Sigmoid colon (tissue), 7 donors: Measurements from ENCODE around the gene ZNF205. TPM values are rescaled to one million over a fixed set of nuclear protein-coding genes. Genes with fewer than 3 reads are reported as not detected.

Experiments
- DNase-seq: peaks from one replicate; pipeline ENCODE4 v3.0.0-alpha.2; 2019
- H3K27ac ChIP-seq, 4 donors: fragments of 200-600 bp; sonication (generic); one replicate each; pipeline ENCODE4 v1.5.1; 2016 to 2019; ENCODE audit warnings: mild to moderate bottlenecking in 1 of 4
- H3K27me3 ChIP-seq, 3 donors: fragments of 200-600 bp; sonication (generic); one replicate each; pipeline ENCODE4 v1.5.1; 2019; ENCODE audit warnings: mild to moderate bottlenecking in 1 of 3
- H3K36me3 ChIP-seq, 4 donors: fragments of 200-600 bp; sonication (generic); one replicate each; pipeline ENCODE4 v1.5.1; 2016 to 2019
- H3K4me1 ChIP-seq, 4 donors: fragments of 200-600 bp; sonication (generic); one replicate each; pipeline ENCODE4 v1.5.1; 2017 to 2019
- H3K4me3 ChIP-seq, 4 donors: fragments of 200-600 bp; sonication (generic); one replicate each; pipeline ENCODE4 v1.5.1; 2017 to 2019; ENCODE audit warnings: mild to moderate bottlenecking in 2 of 4, moderate library complexity in 1 of 4
- H3K9me3 ChIP-seq, 4 donors: fragments of 200-600 bp in 3 of 4; sonication (generic) in 3 of 4; one replicate each; pipeline versions ENCODE4 v1.5.1 to v1.6.1; 2013 to 2019
- CTCF ChIP-seq, 4 experiments: fragments of 450-650 bp in 3 of 4; fragments of 200-600 bp in 1 of 4; IDR thresholded peaks; one replicate each; pipeline ENCODE4 v1.5.1; 2016 to 2019; ENCODE audit warnings: antibody characterized with exemption in 4 of 4, mild to moderate bottlenecking in 3 of 4, moderate library complexity in 2 of 4
- EP300 ChIP-seq, 4 donors: sonication (generic); formaldehyde crosslinking; IDR thresholded peaks; one replicate each; pipeline ENCODE4 v1.6.1; 2017; ENCODE audit warnings: antibody characterized with exemption in 4 of 4
- POLR2A ChIP-seq, 2 donors: fragments of 450-650 bp; IDR thresholded peaks; one replicate each; pipeline ENCODE4 v1.6.1; 2016; ENCODE audit warnings: antibody characterized with exemption in 2 of 2, mild to moderate bottlenecking in 2 of 2, moderate library complexity in 2 of 2
- POLR2AphosphoS5 ChIP-seq, 4 donors: sonication (generic); formaldehyde crosslinking; IDR thresholded peaks; one replicate each; pipeline ENCODE4 v1.6.1; 2017; ENCODE audit warnings: antibody characterized with exemption in 4 of 4
- WGBS, 2 donors: extraction: QIAGEN DNeasy Blood & Tissue Kit; methylation state at CpG; one replicate each; pipeline ENCODE4 v1.1.7; 2013; 5-methylcytosine and 5-hydroxymethylcytosine counted together
- intact Hi-C: fragments of 100-400 bp; cut with DNase I; formaldehyde crosslinking; loops from one replicate; pipeline ENCODE4 v1.15.1; 2023
- polyA plus RNA-seq, 3 donors: library from polyadenylated mRNA; stranded (reverse); fragments of 200-250 nt; gene quantifications; one replicate each; pipeline ENCODE4 v1.2.3, GENCODE V29; 2013
- total RNA-seq, 4 donors: library from RNA; depleted of rRNA; stranded (reverse); fragments of >200 nt; gene quantifications; one replicate each; pipeline ENCODE4 v1.1.0, GENCODE V29; 2016
- donor health status: healthy with polysubstance abuse.
- donor health status: Bipolar disorder and iron deficiency.
- donor health status: healthy.

The ZNF205 gene
- total RNA-seq (10 to 100 TPM; 15.8 to 17.5 (median 16.7) TPM), polyA plus RNA-seq (10 to 100 TPM in 2 of 3 donors, 1 to 10 TPM in 1; 6.6 to 12.6 (median 10.9) TPM)

- Histone ChIP-seq H3K27me3 (no peaks in the 10 kb centered on the region), H3K4me3 (peak within 1 kb of the TSS; percentile 76 to 86 (median 80)), H3K27ac (peak within 1 kb of the TSS; percentile 75 to 80 (median 77)), H3K9me3 (no peaks in the 10 kb centered on the region), H3K36me3 (peaks cover 0 to 25% (median 9%) of the 10 kb centered on the region in 4 donors), H3K4me1 (peaks cover 0 to 33% (median 26%) of the 10 kb centered on the region in 4 donors)
- peak in 1 of 4 donors; percentile 20 for TF ChIP-seq POLR2AphosphoS5 (IDR thresholded peaks at IDR 0.05)
- no peak for TF ChIP-seq EP300 (IDR thresholded peaks at IDR 0.05)
- DNase-seq: peak; percentile 87
- intact Hi-C loops: no loop called here
- WGBS, 2 donors: 8 to 21% methylated on average over 23 of the region's 23 CpGs
Observed at GRCh38 chr16:3112058-3112880, at the start of gene ZNF205. Gene ZNF205 (plus strand): TSS chr16:3112586. CDS start chr16:3113431, 845 bp downstream.

GRCh38 chr16:3063625-3064386, 48.6 kb upstream of the ZNF205 start:
- DNase-seq: no peak
- Histone ChIP-seq H3K27ac (no peak overlapping the region), H3K9me3 (no peaks in the 10 kb centered on the region), H3K4me3 (no peak overlapping the region), H3K4me1 (peaks cover 0 to 29% (median 26%) of the 10 kb centered on the region in 4 donors), H3K27me3 (peaks cover 0 to 3% (median 0%) of the 10 kb centered on the region in 3 donors), H3K36me3 (no peaks in the 10 kb centered on the region)
- 92 to 93% methylated on average over 8 of the region's 8 CpGs for WGBS, 2 donors
- TF ChIP-seq POLR2A (IDR thresholded peaks at IDR 0.05): no peak
- no peak for TF ChIP-seq EP300 (IDR thresholded peaks at IDR 0.05)
- no peak for TF ChIP-seq POLR2AphosphoS5 (IDR thresholded peaks at IDR 0.05)
- no peak for TF ChIP-seq CTCF (IDR thresholded peaks at IDR 0.05)
- intact Hi-C loops: no loop called here

- H3K4me3 ChIP-seq: peak within 1 kb of the TSS in 3 of 4 donors; percentile 11 to 35 (median 30)
Observed at GRCh38 chr16:3065069-3065741, 47.2 kb upstream of the ZNF205 start, which contains the start of gene IL32. Gene IL32 (plus strand): TSS chr16:3065640. CDS start chr16:3065812, 172 bp downstream.

GRCh38 chr16:3065742-3066439, 46.5 kb upstream of the ZNF205 start:
- 20 to 52% methylated on average over 26 of the region's 26 CpGs for WGBS, 2 donors
- H3K27ac ChIP-seq: peak overlapping the region in 3 of 4 donors; percentile 61 to 67 (median 64)

More at GRCh38 chr16:3065069-3065741, 47.2 kb upstream of the ZNF205 start, which contains the start of gene IL32:
- Histone ChIP-seq H3K27ac (peak within 1 kb of the TSS; percentile 29 to 67 (median 62)), H3K36me3 (no peaks in the 10 kb centered on the region), H3K4me1 (peaks cover 0 to 19% (median 16%) of the 10 kb centered on the region in 4 donors), H3K27me3 (no peaks in the 10 kb centered on the region), H3K9me3 (no peaks in the 10 kb centered on the region)
- intact Hi-C loops: no loop called here
- WGBS, 2 donors: 7 to 42% methylated on average over 13 of the region's 13 CpGs
- TF ChIP-seq CTCF (IDR thresholded peaks at IDR 0.05) (no peak), EP300 (IDR thresholded peaks at IDR 0.05) (peak in 1 of 4 donors; percentile 24), POLR2AphosphoS5 (IDR thresholded peaks at IDR 0.05) (peak in 1 of 4 donors; percentile 63), POLR2A (IDR thresholded peaks at IDR 0.05) (no peak)
- peak; percentile 90 for DNase-seq

GRCh38 chr16:3066440-3066748, 46.0 kb upstream of the ZNF205 start:
- peak overlapping the region in 2 of 4 donors; percentile 61 to 67 for H3K27ac ChIP-seq

More at GRCh38 chr16:3065742-3066439, 46.5 kb upstream of the ZNF205 start:
- Histone ChIP-seq H3K27me3 (no peaks in the 10 kb centered on the region), H3K36me3 (no peaks in the 10 kb centered on the region), H3K4me1 (peaks cover 0 to 19% (median 16%) of the 10 kb centered on the region in 4 donors), H3K4me3 (peak overlapping the region in 3 of 4 donors; percentile 11 to 35 (median 30)), H3K9me3 (no peaks in the 10 kb centered on the region)
- TF ChIP-seq POLR2AphosphoS5 (IDR thresholded peaks at IDR 0.05) (no peak), POLR2A (IDR thresholded peaks at IDR 0.05) (no peak)
- intact Hi-C loops: no loop called here
- DNase-seq: no peak

More at GRCh38 chr16:3066440-3066748, 46.0 kb upstream of the ZNF205 start:
- no peak for DNase-seq
- H3K4me1 ChIP-seq: peaks cover 0 to 19% (median 16%) of the 10 kb centered on the region in 4 donors
- no peak for TF ChIP-seq POLR2AphosphoS5 (IDR thresholded peaks at IDR 0.05)
- TF ChIP-seq EP300 (IDR thresholded peaks at IDR 0.05): no peak
- no peak for TF ChIP-seq CTCF (IDR thresholded peaks at IDR 0.05)
- TF ChIP-seq POLR2A (IDR thresholded peaks at IDR 0.05): no peak
- intact Hi-C loops: no loop called here
- no peaks in the 10 kb centered on the region for H3K36me3 ChIP-seq
- no peaks in the 10 kb centered on the region for H3K9me3 ChIP-seq
- WGBS, 2 donors: 79 to 81% methylated on average over 7 of the region's 7 CpGs
- H3K27me3 ChIP-seq: no peaks in the 10 kb centered on the region
- H3K4me3 ChIP-seq: peak overlapping the region in 3 of 4 donors; percentile 11 to 35 (median 30)
